PFSK-1 (cell line): Measurements from ENCODE around the gene TENT4A.

Source experiments
- FOXP2 ChIP-seq: optimal IDR thresholded peaks from 2 replicates; pipeline ENCODE3; 2011; ENCODE audit warnings: borderline replicate concordance, control low read depth, inconsistent platforms; ENCODE audit not compliant: insufficient read depth; ENCODE audit errors: extremely low read length, extremely low read depth
- POLR2AphosphoS5 ChIP-seq: IDR thresholded peaks from 2 replicates; pipeline ENCODE4 v1.6.1; 2012; ENCODE audit warnings: low read depth, mild to moderate bottlenecking, control low read depth, low read length, moderate library complexity
- SIN3A ChIP-seq: IDR thresholded peaks from 2 replicates; pipeline ENCODE4 v1.6.1; 2012; ENCODE audit warnings: mild to moderate bottlenecking, low read length, moderate library complexity, borderline replicate concordance; ENCODE audit not compliant: insufficient read depth
- TAF1 ChIP-seq: IDR thresholded peaks from 2 replicates; pipeline ENCODE4 v1.6.1; 2012; ENCODE audit warnings: low read length, control low read depth, borderline replicate concordance; ENCODE audit not compliant: insufficient read depth
- TF ChIP-seq, protein P1 (sequence below), 2 experiments: IDR thresholded peaks; 2 replicates each; pipeline versions ENCODE4 v1.6.1 to v1.8.0; 2011 to 2012; ENCODE audit warnings: low read depth in 2 of 2, low read length in 2 of 2, control low read depth in 1 of 2, inconsistent platforms in 1 of 2, mild to moderate bottlenecking in 1 of 2, moderate library complexity in 1 of 2; ENCODE audit not compliant: insufficient read depth in 1 of 2

The TENT4A gene

DNA sequence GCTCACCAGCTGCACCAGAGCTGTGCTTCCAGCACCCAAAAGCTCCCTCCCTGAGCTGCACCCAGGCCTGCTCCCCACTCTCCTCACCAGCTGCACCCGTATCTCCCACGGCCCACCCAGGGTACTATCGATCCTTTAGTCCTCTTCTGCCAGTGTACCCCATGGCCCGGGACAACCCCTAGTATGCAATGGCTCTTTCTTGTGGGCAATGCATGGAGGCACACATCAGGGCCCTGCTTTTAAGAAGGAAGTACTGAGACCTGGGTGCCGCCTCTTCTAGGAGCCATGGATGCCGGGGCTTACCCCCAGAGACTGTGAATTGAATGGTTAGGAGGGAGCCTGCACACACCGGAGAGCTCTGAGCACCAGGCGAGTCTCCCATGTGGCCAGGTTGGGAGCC lies 49.5 kb downstream of the TENT4A start:
- TF ChIP-seq TAF1 = no peak
- no peak for TF ChIP-seq FOXP2
- TF ChIP-seq, protein P1, sequence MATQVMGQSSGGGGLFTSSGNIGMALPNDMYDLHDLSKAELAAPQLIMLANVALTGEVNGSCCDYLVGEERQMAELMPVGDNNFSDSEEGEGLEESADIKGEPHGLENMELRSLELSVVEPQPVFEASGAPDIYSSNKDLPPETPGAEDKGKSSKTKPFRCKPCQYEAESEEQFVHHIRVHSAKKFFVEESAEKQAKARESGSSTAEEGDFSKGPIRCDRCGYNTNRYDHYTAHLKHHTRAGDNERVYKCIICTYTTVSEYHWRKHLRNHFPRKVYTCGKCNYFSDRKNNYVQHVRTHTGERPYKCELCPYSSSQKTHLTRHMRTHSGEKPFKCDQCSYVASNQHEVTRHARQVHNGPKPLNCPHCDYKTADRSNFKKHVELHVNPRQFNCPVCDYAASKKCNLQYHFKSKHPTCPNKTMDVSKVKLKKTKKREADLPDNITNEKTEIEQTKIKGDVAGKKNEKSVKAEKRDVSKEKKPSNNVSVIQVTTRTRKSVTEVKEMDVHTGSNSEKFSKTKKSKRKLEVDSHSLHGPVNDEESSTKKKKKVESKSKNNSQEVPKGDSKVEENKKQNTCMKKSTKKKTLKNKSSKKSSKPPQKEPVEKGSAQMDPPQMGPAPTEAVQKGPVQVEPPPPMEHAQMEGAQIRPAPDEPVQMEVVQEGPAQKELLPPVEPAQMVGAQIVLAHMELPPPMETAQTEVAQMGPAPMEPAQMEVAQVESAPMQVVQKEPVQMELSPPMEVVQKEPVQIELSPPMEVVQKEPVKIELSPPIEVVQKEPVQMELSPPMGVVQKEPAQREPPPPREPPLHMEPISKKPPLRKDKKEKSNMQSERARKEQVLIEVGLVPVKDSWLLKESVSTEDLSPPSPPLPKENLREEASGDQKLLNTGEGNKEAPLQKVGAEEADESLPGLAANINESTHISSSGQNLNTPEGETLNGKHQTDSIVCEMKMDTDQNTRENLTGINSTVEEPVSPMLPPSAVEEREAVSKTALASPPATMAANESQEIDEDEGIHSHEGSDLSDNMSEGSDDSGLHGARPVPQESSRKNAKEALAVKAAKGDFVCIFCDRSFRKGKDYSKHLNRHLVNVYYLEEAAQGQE (IDR thresholded peaks at IDR 0.05; ENCODE audit: insufficient read depth in 1 of 2, low read depth in 2 of 2, low read length in 2 of 2) = no peak
- no peak for TF ChIP-seq SIN3A
- no peak for TF ChIP-seq POLR2AphosphoS5

DNA sequence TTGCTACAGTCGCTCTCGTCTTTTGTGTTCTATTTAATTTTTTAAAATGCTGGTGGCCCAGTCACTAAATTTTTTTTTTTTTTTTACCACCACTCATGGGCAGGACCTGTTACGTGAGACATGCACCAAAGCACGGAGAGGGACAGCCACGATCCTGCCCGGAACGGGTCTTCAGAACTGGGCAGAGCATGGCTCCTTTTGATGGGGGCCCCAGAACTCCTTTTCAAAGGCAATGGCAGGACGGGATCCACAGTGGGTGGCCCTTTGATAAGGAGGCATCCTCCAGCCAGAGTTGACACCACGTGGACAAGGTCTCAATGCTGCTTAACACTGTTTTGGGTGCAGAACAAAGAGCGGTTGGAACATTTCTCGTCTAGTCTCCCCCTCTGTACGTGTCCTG lies 50.0 kb downstream of the TENT4A start:
- no peak for TF ChIP-seq POLR2AphosphoS5
- no peak for TF ChIP-seq SIN3A
- TF ChIP-seq, protein P1 (IDR thresholded peaks at IDR 0.05; ENCODE audit: insufficient read depth in 1 of 2, low read depth in 2 of 2, low read length in 2 of 2) = no peak
- TF ChIP-seq FOXP2 = no peak
- no peak for TF ChIP-seq TAF1

DNA sequence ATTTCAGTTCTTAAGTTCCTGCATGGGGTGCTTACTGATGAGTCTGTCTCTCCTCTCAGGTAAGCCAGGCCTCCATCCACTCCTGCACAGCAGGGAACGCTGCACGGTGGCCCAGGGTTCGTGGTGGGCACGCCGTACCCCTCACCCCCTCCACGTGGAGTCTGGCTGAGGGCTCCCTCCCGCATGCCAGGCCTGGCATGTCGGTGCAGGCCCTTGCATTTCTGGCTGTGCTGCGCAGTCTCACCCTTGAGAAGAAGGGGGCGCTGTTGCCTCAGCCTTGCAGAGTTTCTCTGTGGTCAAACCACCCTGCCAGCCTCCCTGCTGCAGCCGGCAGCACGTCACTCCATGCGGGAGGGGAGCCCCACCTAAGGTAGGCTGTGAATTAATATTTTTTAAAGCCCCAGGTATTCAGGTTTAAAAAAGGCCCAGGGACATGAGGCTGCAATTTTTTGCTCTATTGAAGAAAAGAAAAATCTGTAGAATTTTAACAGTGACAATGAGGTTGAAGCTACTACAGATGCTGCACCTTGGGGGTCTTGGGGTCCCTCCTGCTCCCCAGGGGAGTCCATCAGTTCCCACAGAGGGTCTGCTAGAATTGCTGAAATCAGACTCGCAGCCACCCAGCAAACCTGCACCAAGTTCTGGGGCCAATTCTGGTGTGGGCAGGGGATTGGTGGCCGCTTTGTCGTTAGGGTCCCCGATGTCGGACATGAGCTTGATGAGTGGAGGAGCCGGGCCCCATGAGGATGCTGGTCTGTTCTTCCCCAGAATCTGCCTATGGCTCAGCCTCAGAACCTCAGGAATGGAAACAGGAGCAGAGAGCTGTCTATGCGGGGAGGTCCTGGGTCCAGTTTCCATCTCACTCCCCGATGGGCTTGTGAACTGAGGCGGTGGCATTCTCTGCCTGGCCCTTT lies 52.6 kb downstream of the TENT4A start:
- TF ChIP-seq TAF1 (no peak), POLR2AphosphoS5 (no peak), FOXP2 (no peak), SIN3A (no peak)
- TF ChIP-seq, protein P1 (IDR thresholded peaks at IDR 0.05; ENCODE audit: insufficient read depth in 1 of 2, low read depth in 2 of 2, low read length in 2 of 2) = no peak

DNA sequence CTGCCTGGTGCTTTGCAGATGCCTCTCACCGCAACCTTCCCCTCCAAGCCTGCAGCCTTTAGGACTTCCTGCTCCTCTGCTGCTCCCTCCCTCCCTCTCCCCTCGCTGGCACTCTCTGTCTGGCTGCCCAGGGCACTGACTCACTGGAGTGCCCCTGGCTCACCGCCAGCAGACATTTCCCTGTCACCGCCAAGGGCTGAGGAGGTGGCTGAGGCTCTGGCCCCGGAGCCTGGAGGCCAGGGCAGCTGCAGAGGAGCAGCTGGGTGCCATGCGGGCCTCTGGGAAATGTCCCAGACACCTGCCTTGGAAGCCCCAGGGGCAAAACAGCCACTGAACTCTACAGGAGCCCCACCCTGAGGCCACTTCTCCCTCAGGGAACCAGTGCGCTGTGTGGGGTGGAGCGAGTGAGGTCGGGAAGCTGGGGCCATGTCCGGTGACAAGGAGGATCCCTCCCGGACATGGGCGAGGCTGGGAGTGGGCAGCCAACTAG lies 53.4 kb downstream of the TENT4A start:
- TF ChIP-seq POLR2AphosphoS5 (no peak), SIN3A (no peak), TAF1 (no peak), FOXP2 (no peak)
- TF ChIP-seq, protein P1 (IDR thresholded peaks at IDR 0.05; ENCODE audit: insufficient read depth in 1 of 2, low read depth in 2 of 2, low read length in 2 of 2) = no peak
